SU-DHL-6 (cell line): Measurements from ENCODE around the gene TEX22.

ENCODE experiments used
- H2AFZ ChIP-seq: fragments of 200-600 bp; sonication (generic); 2 replicates; pipeline ENCODE4 v1.6.1; 2014; ENCODE audit warnings: low read depth, mild to moderate bottlenecking, moderate library complexity, mixed read lengths, antibody characterized with exemption, low read length; ENCODE audit not compliant: severe bottlenecking
- H3F3A ChIP-seq: fragments of 200-600 bp; shearing (Covaris generic); 2 replicates; pipeline ENCODE4 v1.6.0; 2016; ENCODE audit warnings: antibody characterized with exemption, mild to moderate bottlenecking; ENCODE audit not compliant: insufficient read depth
- H3K27ac ChIP-seq: fragments of 200-600 bp; sonication (generic); 2 replicates; pipeline ENCODE4 v1.5.1; 2016; ENCODE audit warnings: low read depth, mild to moderate bottlenecking, low read length, moderate library complexity, mixed read lengths
- H3K27me3 ChIP-seq: fragments of 200-600 bp; sonication (generic), shearing (Covaris generic); 2 replicates; pipeline ENCODE4 v1.6.0; 2014; ENCODE audit warnings: mild to moderate bottlenecking, low read length
- H3K36me3 ChIP-seq: fragments of 200-600 bp; sonication (generic); 2 replicates; pipeline ENCODE4 v1.6.1; 2014; ENCODE audit warnings: mild to moderate bottlenecking, low read length, mixed read lengths
- H3K4me2 ChIP-seq: fragments of 300-600, 200-600 bp; shearing (Covaris generic), sonication (generic); 2 replicates; pipeline ENCODE4 v1.6.0; 2014; ENCODE audit warnings: low read length, low read depth, mild to moderate bottlenecking; ENCODE audit not compliant: poor library complexity, severe bottlenecking
- H3K4me3 ChIP-seq: fragments of 200-600 bp; sonication (generic); 2 replicates; pipeline ENCODE4 v1.5.1; 2014; ENCODE audit warnings: antibody characterized with exemption, low read length, mild to moderate bottlenecking, mixed read lengths; ENCODE audit not compliant: insufficient read depth, poor library complexity, severe bottlenecking
- H3K79me2 ChIP-seq: fragments of 200-600 bp; sonication (generic); 2 replicates; pipeline ENCODE4 v1.6.1; 2014; ENCODE audit warnings: mild to moderate bottlenecking, low read length, moderate library complexity; ENCODE audit not compliant: insufficient read depth
- H3K9ac ChIP-seq: fragments of 200-600 bp; sonication (generic); 2 replicates; pipeline ENCODE4 v1.7.0; 2014; ENCODE audit warnings: mild to moderate bottlenecking, low read length
- H3K9me2 ChIP-seq: fragments of 200-600 bp; sonication (generic); replicated peaks from 2 replicates; pipeline ENCODE4 v1.6.1; 2014; ENCODE audit warnings: low read length; ENCODE audit not compliant: insufficient read depth
- H3K9me3 ChIP-seq: fragments of 200-600 bp; sonication (generic); 2 replicates; pipeline ENCODE4 v1.6.1; 2014; ENCODE audit warnings: low read length, mixed read lengths; ENCODE audit not compliant: insufficient read depth
- H4K20me1 ChIP-seq: fragments of 200-600 bp; sonication (generic); 2 replicates; pipeline ENCODE4 v1.6.1; 2014; ENCODE audit warnings: low read depth, mild to moderate bottlenecking, antibody characterized with exemption, low read length, moderate library complexity, mixed read lengths
- EZH2phosphoT487 ChIP-seq: fragments of 200-600 bp; sonication (generic), shearing (Covaris generic); conservative IDR thresholded peaks from 2 replicates; pipeline ENCODE4 v1.6.1; 2018; ENCODE audit warnings: mild to moderate bottlenecking, antibody characterized with exemption, low read length, moderate library complexity, mixed read lengths
- TF ChIP-seq, protein P1 (sequence below): fragments of 200-600 bp; sonication (generic); IDR thresholded peaks from one replicate; pipeline ENCODE4 v1.5.1; 2017; ENCODE audit warnings: antibody characterized with exemption, mild to moderate bottlenecking, low read length, moderate library complexity; ENCODE audit not compliant: insufficient read depth, poor library complexity, severe bottlenecking

Gene TEX22

DNA sequence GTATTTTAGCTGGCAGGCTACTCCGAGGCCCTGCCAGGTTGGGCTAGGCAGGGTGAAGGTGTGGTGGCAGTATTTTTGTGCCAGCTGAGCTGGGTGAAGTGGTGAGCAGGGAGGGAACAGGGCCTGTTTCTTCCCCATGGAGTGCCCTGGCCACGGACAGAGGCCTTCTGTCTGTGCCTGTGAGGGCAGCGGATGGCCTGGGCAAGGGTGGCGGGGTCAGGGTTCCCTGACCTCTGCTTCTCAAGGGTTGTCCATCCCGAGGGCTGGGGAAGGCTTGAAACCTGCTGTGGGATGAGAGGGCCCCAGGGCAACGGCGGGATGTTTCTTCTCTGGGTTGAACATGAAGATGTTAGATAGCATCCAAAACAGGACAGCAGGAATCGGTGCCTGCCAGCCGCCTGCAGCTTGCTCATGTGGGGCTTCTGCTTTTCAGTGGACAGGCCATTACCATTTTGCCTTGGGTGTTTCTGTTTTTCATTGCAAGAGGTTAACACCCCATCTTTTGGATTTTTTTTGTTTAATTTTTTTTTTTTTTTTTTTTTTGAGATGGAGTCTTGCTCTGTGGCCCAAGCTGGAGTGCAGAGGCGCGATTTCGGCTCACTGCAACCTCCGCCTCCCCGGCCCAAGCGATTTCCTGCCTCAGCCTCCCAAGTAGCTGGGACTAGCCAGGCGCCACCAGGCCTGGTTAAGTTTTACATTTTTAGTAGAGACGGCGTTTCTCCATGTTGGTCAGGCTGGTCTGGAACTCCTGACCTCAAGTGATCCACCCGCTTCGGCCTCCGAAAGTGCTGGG is 24.6 kb downstream of the TEX22 start:
- H2AFZ ChIP-seq = no peak overlapping the region
- no peak overlapping the region for H3K4me3 ChIP-seq
- TF ChIP-seq EZH2phosphoT487 = no peak
- TF ChIP-seq, protein P1, sequence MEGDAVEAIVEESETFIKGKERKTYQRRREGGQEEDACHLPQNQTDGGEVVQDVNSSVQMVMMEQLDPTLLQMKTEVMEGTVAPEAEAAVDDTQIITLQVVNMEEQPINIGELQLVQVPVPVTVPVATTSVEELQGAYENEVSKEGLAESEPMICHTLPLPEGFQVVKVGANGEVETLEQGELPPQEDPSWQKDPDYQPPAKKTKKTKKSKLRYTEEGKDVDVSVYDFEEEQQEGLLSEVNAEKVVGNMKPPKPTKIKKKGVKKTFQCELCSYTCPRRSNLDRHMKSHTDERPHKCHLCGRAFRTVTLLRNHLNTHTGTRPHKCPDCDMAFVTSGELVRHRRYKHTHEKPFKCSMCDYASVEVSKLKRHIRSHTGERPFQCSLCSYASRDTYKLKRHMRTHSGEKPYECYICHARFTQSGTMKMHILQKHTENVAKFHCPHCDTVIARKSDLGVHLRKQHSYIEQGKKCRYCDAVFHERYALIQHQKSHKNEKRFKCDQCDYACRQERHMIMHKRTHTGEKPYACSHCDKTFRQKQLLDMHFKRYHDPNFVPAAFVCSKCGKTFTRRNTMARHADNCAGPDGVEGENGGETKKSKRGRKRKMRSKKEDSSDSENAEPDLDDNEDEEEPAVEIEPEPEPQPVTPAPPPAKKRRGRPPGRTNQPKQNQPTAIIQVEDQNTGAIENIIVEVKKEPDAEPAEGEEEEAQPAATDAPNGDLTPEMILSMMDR = no peak
- no peaks in the 10 kb centered on the region for H3K9me3 ChIP-seq
- H3K4me2 ChIP-seq = peak overlapping the region; percentile 82
- H4K20me1 ChIP-seq = no peaks in the 10 kb centered on the region
- no peaks in the 10 kb centered on the region for H3F3A ChIP-seq
- peaks cover 77% of the 10 kb centered on the region for H3K79me2 ChIP-seq
- no peaks in the 10 kb centered on the region for H3K9me2 ChIP-seq
- no peaks in the 10 kb centered on the region for H3K36me3 ChIP-seq
- H3K27me3 ChIP-seq = no peaks in the 10 kb centered on the region
- no peak overlapping the region for H3K9ac ChIP-seq
- peak overlapping the region; percentile 63 for H3K27ac ChIP-seq

DNA sequence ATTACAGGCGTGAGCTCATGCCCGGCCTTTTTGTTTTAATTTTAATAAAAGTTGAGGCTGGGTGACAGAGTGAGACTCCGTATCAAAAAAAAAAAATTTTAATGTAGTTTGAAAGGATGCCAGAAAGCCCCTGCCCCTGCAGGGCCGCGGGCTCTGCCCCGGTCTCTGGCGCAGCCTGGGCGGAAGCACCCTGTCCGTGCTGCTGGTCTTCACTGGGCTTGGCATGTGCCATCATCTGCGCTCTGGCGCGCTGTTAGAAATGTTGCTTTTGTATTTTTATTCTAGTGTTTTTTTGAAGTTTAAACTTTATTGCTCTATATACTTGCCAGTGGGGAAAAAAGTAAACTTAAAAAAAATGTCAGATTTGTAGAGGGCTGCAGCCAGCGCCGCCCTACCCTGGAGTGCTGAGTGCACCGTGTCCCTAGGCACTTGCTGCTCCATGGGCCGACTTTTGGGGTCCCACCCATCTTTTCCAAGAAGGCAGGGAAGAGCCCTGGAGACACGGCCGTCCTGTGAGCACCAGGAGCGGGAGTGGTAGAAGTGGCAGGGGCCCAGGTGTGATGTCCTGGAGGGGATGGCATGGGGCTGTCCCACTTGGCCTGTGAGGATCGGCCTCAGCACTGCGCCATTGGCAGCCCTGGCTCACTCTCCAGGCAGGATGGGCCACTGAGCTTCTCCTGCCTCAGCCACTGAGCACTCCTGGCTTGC is 25.3 kb downstream of the TEX22 start:
- H4K20me1 ChIP-seq = no peaks in the 10 kb centered on the region
- no peak overlapping the region for H3K9ac ChIP-seq
- H3K9me3 ChIP-seq = no peaks in the 10 kb centered on the region
- no peak overlapping the region for H3K4me3 ChIP-seq
- no peak overlapping the region for H2AFZ ChIP-seq
- no peaks in the 10 kb centered on the region for H3K36me3 ChIP-seq
- no peaks in the 10 kb centered on the region for H3K9me2 ChIP-seq
- H3K79me2 ChIP-seq = peaks cover 84% of the 10 kb centered on the region
- no peak overlapping the region for H3K4me2 ChIP-seq
- no peak overlapping the region for H3K27ac ChIP-seq
- no peaks in the 10 kb centered on the region for H3F3A ChIP-seq
- TF ChIP-seq, protein P1 = no peak
- TF ChIP-seq EZH2phosphoT487 = no peak
- H3K27me3 ChIP-seq = no peaks in the 10 kb centered on the region

DNA sequence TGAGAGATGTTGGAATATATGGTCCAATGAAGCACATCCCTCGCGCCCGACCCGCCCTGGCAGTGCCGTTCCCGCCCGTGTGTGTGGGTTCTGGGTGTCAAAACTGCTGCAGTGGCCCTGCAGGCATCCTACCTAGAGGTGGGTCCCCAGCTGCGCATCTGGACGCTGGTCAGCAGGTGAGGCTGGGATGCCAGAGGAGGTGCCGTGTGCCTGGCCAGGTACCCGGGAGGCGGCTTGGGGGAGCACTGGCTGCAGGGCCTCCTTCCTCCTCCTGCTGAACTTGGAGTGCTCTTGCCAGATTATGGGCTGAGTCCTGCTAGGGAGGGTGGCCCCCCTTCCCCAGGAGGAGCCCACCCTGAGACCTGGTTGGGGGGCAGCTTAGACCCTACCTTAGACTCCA is 26.5 kb downstream of the TEX22 start:
- H3K79me2 ChIP-seq = peaks cover 92% of the 10 kb centered on the region
- H3K9me2 ChIP-seq = no peaks in the 10 kb centered on the region
- H3K4me3 ChIP-seq = no peak overlapping the region
- no peaks in the 10 kb centered on the region for H3K9me3 ChIP-seq
- TF ChIP-seq EZH2phosphoT487 = no peak
- TF ChIP-seq, protein P1 = no peak
- no peak overlapping the region for H3K9ac ChIP-seq
- no peaks in the 10 kb centered on the region for H3F3A ChIP-seq
- no peak overlapping the region for H2AFZ ChIP-seq
- no peak overlapping the region for H3K4me2 ChIP-seq
- no peaks in the 10 kb centered on the region for H3K27me3 ChIP-seq
- no peaks in the 10 kb centered on the region for H3K36me3 ChIP-seq
- no peaks in the 10 kb centered on the region for H4K20me1 ChIP-seq
- no peak overlapping the region for H3K27ac ChIP-seq
